Smooth muscle cell (in vitro differentiated cells): ENCODE measurements around the gene PCSK1. TPM values are rescaled to one million over a fixed set of nuclear protein-coding genes. Genes with fewer than 3 reads are reported as not detected.

Experiments
- DNase-seq: peaks from one replicate; lab custom pipeline; 2025; ENCODE audit not compliant: unreplicated experiment; lab: John Stamatoyannopoulos, UW
- H2AFZ ChIP-seq: fragments of 200-600 bp; sonication (generic); 2 replicates; pipeline ENCODE4 v1.6.0; 2016; ENCODE audit warnings: antibody characterized with exemption, low read depth, mild to moderate bottlenecking
- H3F3A ChIP-seq: fragments of 200-600 bp; sonication (generic); 2 replicates; pipeline ENCODE4 v1.6.0; 2017; ENCODE audit warnings: antibody characterized with exemption, low read depth
- H3K27ac ChIP-seq: fragments of 200-600 bp; sonication (generic); 2 replicates; pipeline ENCODE4 v1.5.1; 2016; ENCODE audit warnings: low read depth, mild to moderate bottlenecking
- H3K27me3 ChIP-seq: fragments of 200-600 bp; sonication (generic); 2 replicates; pipeline ENCODE4 v1.6.1; 2016; ENCODE audit warnings: low read depth, mild to moderate bottlenecking
- H3K36me3 ChIP-seq: fragments of 200-600 bp; sonication (generic); 2 replicates; pipeline ENCODE4 v1.5.1; 2016; ENCODE audit warnings: low read depth
- H3K4me1 ChIP-seq: fragments of 200-600 bp; sonication (generic); 2 replicates; pipeline ENCODE4 v1.5.1; 2016; ENCODE audit warnings: low read depth
- H3K4me2 ChIP-seq: fragments of 200-600 bp; sonication (generic); 2 replicates; pipeline ENCODE4 v1.6.0; 2016; ENCODE audit warnings: mild to moderate bottlenecking
- H3K4me3 ChIP-seq: fragments of 200-600 bp; sonication (generic); 2 replicates; pipeline ENCODE4 v1.5.1; 2016; ENCODE audit warnings: mild to moderate bottlenecking
- H3K79me2 ChIP-seq: fragments of 200-600 bp; sonication (generic); 2 replicates; pipeline ENCODE4 v1.6.0; 2016; ENCODE audit warnings: low read depth, mild to moderate bottlenecking
- H3K9ac ChIP-seq: fragments of 200-600 bp; sonication (generic); 2 replicates; pipeline ENCODE4 v1.6.0; 2016; ENCODE audit warnings: low read depth
- H3K9me3 ChIP-seq: fragments of 200-600 bp; sonication (generic); replicated peaks from 2 replicates; pipeline ENCODE4 v1.5.1; 2016; ENCODE audit warnings: low read depth
- H4K20me1 ChIP-seq: fragments of 200-600 bp; sonication (generic); 2 replicates; pipeline ENCODE4 v1.6.0; 2016; ENCODE audit warnings: low read depth
- WGBS: methylation state at CpG from one replicate; pipeline ENCODE4 v1.1.7; 2016; ENCODE audit warnings: low lambda C conversion rate; 5-methylcytosine and 5-hydroxymethylcytosine counted together
- polyA plus RNA-seq: library from polyadenylated mRNA; unstranded; fragments of >200 nt; fragmentation: Nextera tagmentation; extraction: Ambion mirVana; gene quantifications from 2 replicates; pipeline ENCODE4 v1.2.1, GENCODE V29; 2016
- total RNA-seq: library from RNA; depleted of rRNA; stranded (reverse); fragments of >200 nt; gene quantifications from 2 replicates; pipeline ENCODE4 v1.2.3, GENCODE V29; 2014
- TF ChIP-seq, protein P1 (sequence below): fragments of 200-600 bp; sonication (generic); IDR thresholded peaks from 2 replicates; pipeline ENCODE4 v1.5.1; 2017; ENCODE audit warnings: borderline replicate concordance, mild to moderate bottlenecking, antibody characterized with exemption; ENCODE audit not compliant: insufficient read depth, poor library complexity, severe bottlenecking

PCSK1 gene
- total and polyA plus RNA-seq, 2 experiments from 2014 or later: 0.32 to 1.1 TPM

DNA sequence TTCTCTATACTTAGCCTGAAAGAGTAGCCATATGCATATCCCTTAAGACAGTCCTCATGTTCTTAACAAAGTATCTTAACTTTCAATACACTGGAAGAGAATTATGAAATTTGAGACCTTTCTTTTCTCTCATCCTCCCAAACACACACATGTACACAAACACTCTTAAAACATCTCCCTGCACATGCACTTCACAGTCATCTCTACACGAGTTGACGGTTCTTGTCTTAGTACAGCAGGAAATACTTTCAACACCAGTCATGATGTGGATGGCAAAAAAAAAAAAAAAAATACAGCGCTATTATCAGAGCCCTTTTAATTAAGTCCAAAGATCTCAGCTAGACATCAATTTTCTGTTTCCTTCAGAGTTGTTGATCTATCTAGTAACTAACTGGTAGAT is 43.6 kb upstream of the PCSK1 start:
- Histone ChIP-seq H3K9me3 (no peaks in the 10 kb centered on the region), H3K4me2 (no peak overlapping the region), H3K4me3 (no peak overlapping the region), H3K79me2 (no peaks in the 10 kb centered on the region), H3F3A (no peaks in the 10 kb centered on the region), H3K27me3 (no peaks in the 10 kb centered on the region), H3K4me1 (no peaks in the 10 kb centered on the region), H4K20me1 (no peaks in the 10 kb centered on the region), H3K36me3 (no peaks in the 10 kb centered on the region), H2AFZ (no peak overlapping the region), H3K9ac (no peak overlapping the region), H3K27ac (no peak overlapping the region)
- TF ChIP-seq, protein P1, sequence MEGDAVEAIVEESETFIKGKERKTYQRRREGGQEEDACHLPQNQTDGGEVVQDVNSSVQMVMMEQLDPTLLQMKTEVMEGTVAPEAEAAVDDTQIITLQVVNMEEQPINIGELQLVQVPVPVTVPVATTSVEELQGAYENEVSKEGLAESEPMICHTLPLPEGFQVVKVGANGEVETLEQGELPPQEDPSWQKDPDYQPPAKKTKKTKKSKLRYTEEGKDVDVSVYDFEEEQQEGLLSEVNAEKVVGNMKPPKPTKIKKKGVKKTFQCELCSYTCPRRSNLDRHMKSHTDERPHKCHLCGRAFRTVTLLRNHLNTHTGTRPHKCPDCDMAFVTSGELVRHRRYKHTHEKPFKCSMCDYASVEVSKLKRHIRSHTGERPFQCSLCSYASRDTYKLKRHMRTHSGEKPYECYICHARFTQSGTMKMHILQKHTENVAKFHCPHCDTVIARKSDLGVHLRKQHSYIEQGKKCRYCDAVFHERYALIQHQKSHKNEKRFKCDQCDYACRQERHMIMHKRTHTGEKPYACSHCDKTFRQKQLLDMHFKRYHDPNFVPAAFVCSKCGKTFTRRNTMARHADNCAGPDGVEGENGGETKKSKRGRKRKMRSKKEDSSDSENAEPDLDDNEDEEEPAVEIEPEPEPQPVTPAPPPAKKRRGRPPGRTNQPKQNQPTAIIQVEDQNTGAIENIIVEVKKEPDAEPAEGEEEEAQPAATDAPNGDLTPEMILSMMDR: no peak
- no peak for DNase-seq
- 75% methylated on average over 3 of the region's 3 CpGs for WGBS

DNA sequence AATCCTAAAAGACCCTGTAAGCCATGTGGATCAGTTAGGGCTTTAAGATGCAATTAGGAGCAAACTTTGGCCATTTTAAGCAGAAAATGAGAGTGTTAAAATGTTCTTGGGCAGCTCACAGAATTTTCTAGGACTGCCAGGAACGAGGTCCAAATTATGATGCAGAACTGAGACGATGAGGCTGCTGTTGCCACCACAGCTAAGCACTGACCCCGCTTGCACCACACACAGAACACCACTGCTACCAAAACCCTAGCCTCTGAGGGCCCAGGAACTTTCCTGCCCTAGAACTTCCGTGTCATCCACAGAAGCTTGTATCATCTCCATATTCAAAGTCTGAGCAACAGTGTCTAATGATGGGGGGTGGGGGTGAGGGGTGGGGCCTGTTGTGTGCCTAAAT is 41.0 kb upstream of the PCSK1 start:
- H3K9ac ChIP-seq: no peak overlapping the region
- no peak overlapping the region for H3K27ac ChIP-seq
- 86% methylated on average over 4 of the region's 4 CpGs for WGBS
- no peak for DNase-seq
- no peaks in the 10 kb centered on the region for H3F3A ChIP-seq
- no peaks in the 10 kb centered on the region for H3K79me2 ChIP-seq
- H3K4me2 ChIP-seq: no peak overlapping the region
- no peaks in the 10 kb centered on the region for H3K9me3 ChIP-seq
- no peak overlapping the region for H3K4me3 ChIP-seq
- no peaks in the 10 kb centered on the region for H3K36me3 ChIP-seq
- H3K27me3 ChIP-seq: no peaks in the 10 kb centered on the region
- H4K20me1 ChIP-seq: no peaks in the 10 kb centered on the region
- TF ChIP-seq, protein P1: no peak
- H3K4me1 ChIP-seq: no peaks in the 10 kb centered on the region
- H2AFZ ChIP-seq: no peak overlapping the region

DNA sequence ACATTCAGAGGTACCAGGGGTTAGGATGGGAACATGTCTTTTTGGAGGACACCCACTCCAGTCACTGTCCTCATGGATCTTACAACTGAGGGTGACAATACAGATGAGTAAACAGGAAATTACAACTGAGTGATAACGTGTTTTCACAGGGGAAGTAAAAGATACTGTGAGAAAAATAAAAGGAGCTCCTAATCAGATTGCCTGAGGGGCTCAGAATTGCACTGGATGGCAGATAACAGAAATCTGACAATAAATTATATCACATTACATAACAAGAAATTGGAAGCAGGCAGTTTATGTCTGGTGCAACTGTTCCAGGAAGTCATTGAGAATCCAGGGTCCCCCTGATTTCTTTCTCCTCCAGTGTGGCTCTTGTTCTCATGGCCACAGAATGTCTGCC is 40.1 kb upstream of the PCSK1 start:
- Histone ChIP-seq H3K27ac (no peak overlapping the region), H3K36me3 (no peaks in the 10 kb centered on the region), H3K4me2 (no peak overlapping the region), H3K9me3 (no peaks in the 10 kb centered on the region), H3K27me3 (no peaks in the 10 kb centered on the region), H2AFZ (no peak overlapping the region), H3F3A (no peaks in the 10 kb centered on the region), H3K9ac (no peak overlapping the region), H4K20me1 (no peaks in the 10 kb centered on the region), H3K4me3 (no peak overlapping the region), H3K79me2 (no peaks in the 10 kb centered on the region), H3K4me1 (no peaks in the 10 kb centered on the region)
- WGBS: 68% methylated on average over 1 of the region's 1 CpG
- TF ChIP-seq, protein P1: no peak
- no peak for DNase-seq

DNA sequence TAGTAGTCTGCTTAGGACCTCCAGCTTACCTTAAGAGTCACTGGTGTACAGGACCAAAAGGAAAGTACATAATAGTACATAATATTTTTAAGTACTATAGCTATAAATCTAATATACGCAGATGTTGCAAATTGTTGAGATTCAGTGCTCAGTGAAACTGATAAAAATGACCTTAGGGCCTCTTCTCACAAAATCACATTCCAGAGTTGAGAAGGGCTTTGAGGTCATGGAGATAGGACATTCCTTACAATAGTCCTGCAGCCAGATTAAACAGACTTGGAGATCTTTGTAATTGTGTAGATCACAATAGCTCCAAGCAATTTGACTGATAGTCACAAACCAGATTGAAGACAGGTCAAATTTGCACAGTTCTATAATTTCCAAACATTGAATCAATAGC is 37.7 kb upstream of the PCSK1 start:
- DNase-seq: no peak
- Histone ChIP-seq H3K79me2 (no peaks in the 10 kb centered on the region), H3K9ac (no peak overlapping the region), H3K4me2 (no peak overlapping the region), H4K20me1 (no peaks in the 10 kb centered on the region), H3K27ac (no peak overlapping the region), H3K27me3 (no peaks in the 10 kb centered on the region), H3F3A (no peaks in the 10 kb centered on the region), H2AFZ (no peak overlapping the region), H3K36me3 (no peaks in the 10 kb centered on the region), H3K9me3 (no peaks in the 10 kb centered on the region), H3K4me3 (no peak overlapping the region), H3K4me1 (no peaks in the 10 kb centered on the region)
- WGBS: 56% methylated on average over 1 of the region's 1 CpG
- TF ChIP-seq, protein P1: no peak
